Upper lobe of left lung (tissue), 6 donors: ENCODE measurements around the gene SLC25A42. TPM values are rescaled to one million over a fixed set of nuclear protein-coding genes. Genes with fewer than 3 reads are reported as not detected.

ENCODE experiments used
- ATAC-seq, 2 donors: fragments of 200-7000 bp; cut with Tn5 transposase; one replicate each; pipeline ENCODE4 v1.9.1; 2022; ENCODE audit warnings: mild to moderate bottlenecking in 2 of 2, moderate library complexity in 2 of 2; ENCODE audit not compliant: low FRiP score in 2 of 2
- DNase-seq, 2 donors: peaks; one replicate each; pipeline ENCODE4 v3.0.0-alpha.2; 2019 to 2020
- H3K27ac ChIP-seq, 4 donors: fragments of 200-600 bp; sonication (generic); one replicate each; pipeline ENCODE4 v1.5.1; 2016 to 2019
- H3K27me3 ChIP-seq, 4 donors: fragments of 200-600 bp; sonication (generic); one replicate each; pipeline ENCODE4 v1.5.1; 2017 to 2019
- H3K36me3 ChIP-seq, 4 donors: fragments of 200-600 bp; sonication (generic); one replicate each; pipeline ENCODE4 v1.5.1; 2016 to 2019
- H3K4me1 ChIP-seq, 4 donors: fragments of 200-600 bp; sonication (generic); one replicate each; pipeline ENCODE4 v1.5.1; 2018 to 2019
- H3K4me3 ChIP-seq, 4 donors: fragments of 200-600 bp; sonication (generic); one replicate each; pipeline ENCODE4 v1.5.1; 2017 to 2019; ENCODE audit warnings: mild to moderate bottlenecking in 2 of 4, moderate library complexity in 1 of 4
- H3K9me3 ChIP-seq, 4 donors: fragments of 200-600 bp; sonication (generic); one replicate each; pipeline ENCODE4 v1.5.1; 2018 to 2019
- EP300 ChIP-seq, 4 donors: sonication (generic); formaldehyde crosslinking; IDR thresholded peaks; one replicate each; pipeline ENCODE4 v1.5.1; 2017; ENCODE audit warnings: antibody characterized with exemption in 4 of 4, control low read depth in 2 of 4
- POLR2A ChIP-seq, 4 donors: fragments of 450-650 bp; IDR thresholded peaks; one replicate each; pipeline ENCODE4 v1.5.1; 2016 to 2017; ENCODE audit warnings: antibody characterized with exemption in 4 of 4, mild to moderate bottlenecking in 2 of 4
- POLR2AphosphoS5 ChIP-seq, 2 donors: sonication (generic); formaldehyde crosslinking; IDR thresholded peaks; one replicate each; pipeline ENCODE4 v1.5.1; 2017; ENCODE audit warnings: antibody characterized with exemption in 2 of 2
- WGBS, 2 donors: methylation state at CpG; one replicate each; pipeline ENCODE4 v1.1.5; 2017 to 2018; 5-methylcytosine and 5-hydroxymethylcytosine counted together
- total RNA-seq, 6 donors: library from RNA; depleted of rRNA in 4 of 6; stranded (reverse); fragments of >200 nt in 4 of 6; gene quantifications; one replicate each; pipeline versions ENCODE4 v1.1.0 to v1.2.1, GENCODE V29; 2016 to 2021
- TF ChIP-seq, protein P1 (sequence below), 6 experiments: fragments of 450-650 bp in 4 of 6; fragments of 200-600 bp in 2 of 6; sonication (generic) in 2 of 6; IDR thresholded peaks; one replicate each; pipeline ENCODE4 v1.5.1; 2016 to 2019; ENCODE audit warnings: antibody characterized with exemption in 6 of 6
- donor health status: DM: no; HTN: no; CAD: no; lungs with moderate emphysema.
- donor health status: DM: no; HTN: yes; CAD: no; lungs with severe emphysema.

Gene SLC25A42
- total RNA-seq, 6 donors from 2014 or later = 5.6 to 23.0 (median 13.6) TPM

DNA sequence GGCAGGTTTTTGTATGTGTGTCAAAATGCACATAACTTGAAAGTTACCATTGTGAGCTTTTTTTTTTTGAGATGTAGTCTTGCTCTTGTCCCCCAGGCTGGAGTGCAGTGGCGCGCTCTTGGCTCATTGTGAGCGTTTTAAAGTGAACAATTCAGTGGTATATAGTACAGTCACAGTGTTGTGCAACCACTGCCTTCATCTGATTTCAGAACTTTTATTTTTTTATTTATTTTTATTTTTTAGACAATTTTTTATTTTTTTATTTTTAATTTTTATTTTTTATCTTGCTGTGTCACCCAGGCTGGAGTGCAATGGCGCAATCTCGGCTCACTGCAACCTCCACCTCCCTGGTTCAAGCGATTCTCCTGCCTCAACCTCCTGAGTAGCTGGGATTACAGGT lies 15.0 kb downstream of the SLC25A42 start:
- no peak for TF ChIP-seq POLR2A (IDR thresholded peaks at IDR 0.05)
- TF ChIP-seq EP300 (IDR thresholded peaks at IDR 0.05) = no peak
- TF ChIP-seq, protein P1, sequence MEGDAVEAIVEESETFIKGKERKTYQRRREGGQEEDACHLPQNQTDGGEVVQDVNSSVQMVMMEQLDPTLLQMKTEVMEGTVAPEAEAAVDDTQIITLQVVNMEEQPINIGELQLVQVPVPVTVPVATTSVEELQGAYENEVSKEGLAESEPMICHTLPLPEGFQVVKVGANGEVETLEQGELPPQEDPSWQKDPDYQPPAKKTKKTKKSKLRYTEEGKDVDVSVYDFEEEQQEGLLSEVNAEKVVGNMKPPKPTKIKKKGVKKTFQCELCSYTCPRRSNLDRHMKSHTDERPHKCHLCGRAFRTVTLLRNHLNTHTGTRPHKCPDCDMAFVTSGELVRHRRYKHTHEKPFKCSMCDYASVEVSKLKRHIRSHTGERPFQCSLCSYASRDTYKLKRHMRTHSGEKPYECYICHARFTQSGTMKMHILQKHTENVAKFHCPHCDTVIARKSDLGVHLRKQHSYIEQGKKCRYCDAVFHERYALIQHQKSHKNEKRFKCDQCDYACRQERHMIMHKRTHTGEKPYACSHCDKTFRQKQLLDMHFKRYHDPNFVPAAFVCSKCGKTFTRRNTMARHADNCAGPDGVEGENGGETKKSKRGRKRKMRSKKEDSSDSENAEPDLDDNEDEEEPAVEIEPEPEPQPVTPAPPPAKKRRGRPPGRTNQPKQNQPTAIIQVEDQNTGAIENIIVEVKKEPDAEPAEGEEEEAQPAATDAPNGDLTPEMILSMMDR (IDR thresholded peaks at IDR 0.05) = no peak
- TF ChIP-seq POLR2AphosphoS5 (IDR thresholded peaks at IDR 0.05) = no peak

DNA sequence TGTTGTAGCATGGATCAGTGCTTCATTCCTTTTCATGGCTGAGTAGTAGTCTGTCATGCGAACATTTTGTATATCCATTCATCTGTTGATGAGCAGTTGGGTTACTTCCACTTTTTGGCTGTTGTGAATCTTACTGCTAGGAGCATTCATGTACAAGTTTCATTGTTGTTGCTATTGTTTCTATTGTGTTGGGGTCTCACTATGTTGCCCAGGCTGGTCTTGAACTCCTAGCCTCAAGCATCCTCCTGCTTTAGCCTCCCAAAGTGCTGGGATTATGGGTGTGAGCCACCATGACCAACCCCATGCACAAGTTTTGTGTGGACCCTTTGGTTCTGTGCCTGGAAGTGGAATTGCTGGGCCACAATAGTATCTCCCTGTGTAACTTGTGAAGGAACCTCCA lies 15.8 kb downstream of the SLC25A42 start:
- DNase-seq = no peak
- Histone ChIP-seq H3K27ac (no peak overlapping the region), H3K27me3 (no peaks in the 10 kb centered on the region), H3K4me1 (peaks cover 0 to 16% (median 2%) of the 10 kb centered on the region in 4 donors), H3K36me3 (no peaks in the 10 kb centered on the region), H3K4me3 (no peak overlapping the region), H3K9me3 (no peaks in the 10 kb centered on the region)
- no peak for TF ChIP-seq POLR2A (IDR thresholded peaks at IDR 0.05)
- TF ChIP-seq POLR2AphosphoS5 (IDR thresholded peaks at IDR 0.05) = no peak
- TF ChIP-seq EP300 (IDR thresholded peaks at IDR 0.05) = no peak
- TF ChIP-seq, protein P1 (IDR thresholded peaks at IDR 0.05) = no peak
- no peak for ATAC-seq
- 100% methylated on average over 1 of the region's 1 CpG for WGBS, 2 donors

More for the DNA sequence above, 15.0 kb downstream of the SLC25A42 start:
- Histone ChIP-seq H3K9me3 (no peaks in the 10 kb centered on the region), H3K36me3 (no peaks in the 10 kb centered on the region), H3K4me1 (peaks cover 0 to 17% (median 5%) of the 10 kb centered on the region in 4 donors), H3K4me3 (no peak overlapping the region), H3K27ac (no peak overlapping the region), H3K27me3 (no peaks in the 10 kb centered on the region)
- WGBS, 2 donors = 87 to 89% methylated on average over 6 of the region's 6 CpGs
- ATAC-seq (no peak), DNase-seq (no peak)

DNA sequence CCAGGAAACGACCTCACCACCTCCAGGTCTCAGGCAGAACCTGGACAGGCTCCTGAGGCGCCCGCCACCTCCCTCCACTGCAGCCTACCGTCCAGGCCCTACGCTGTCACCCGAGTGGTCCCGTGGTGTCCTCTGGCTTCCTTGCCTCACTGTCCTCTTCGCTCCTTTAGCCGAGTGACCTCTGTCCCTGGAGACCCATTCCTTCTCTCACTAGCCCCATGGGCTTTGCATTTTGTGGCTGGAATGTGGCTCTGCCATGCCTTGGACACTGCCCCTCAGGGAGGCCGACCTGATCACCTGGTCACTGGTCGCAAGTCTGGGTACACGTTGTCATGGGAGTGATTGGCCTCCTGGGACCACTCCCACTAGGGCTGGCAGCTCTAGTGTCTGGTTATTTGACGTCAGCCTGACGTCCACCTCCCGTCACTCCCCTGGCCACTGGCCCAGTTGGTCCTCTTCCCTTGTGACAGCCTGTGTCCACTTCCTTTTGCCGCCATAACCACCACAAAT lies 17.9 kb downstream of the SLC25A42 start:
- DNase-seq (no peak), ATAC-seq (no peak)
- WGBS, 2 donors = 82 to 85% methylated on average over 12 to 16 of the region's 16 CpGs
- Histone ChIP-seq H3K4me1 (peaks cover 0 to 14% (median 2%) of the 10 kb centered on the region in 4 donors), H3K9me3 (no peaks in the 10 kb centered on the region), H3K27ac (no peak overlapping the region), H3K36me3 (no peaks in the 10 kb centered on the region), H3K27me3 (no peaks in the 10 kb centered on the region), H3K4me3 (no peak overlapping the region)
- TF ChIP-seq, protein P1 (IDR thresholded peaks at IDR 0.05) = no peak
- TF ChIP-seq POLR2A (IDR thresholded peaks at IDR 0.05) (no peak), POLR2AphosphoS5 (IDR thresholded peaks at IDR 0.05) (no peak), EP300 (IDR thresholded peaks at IDR 0.05) (no peak)

DNA sequence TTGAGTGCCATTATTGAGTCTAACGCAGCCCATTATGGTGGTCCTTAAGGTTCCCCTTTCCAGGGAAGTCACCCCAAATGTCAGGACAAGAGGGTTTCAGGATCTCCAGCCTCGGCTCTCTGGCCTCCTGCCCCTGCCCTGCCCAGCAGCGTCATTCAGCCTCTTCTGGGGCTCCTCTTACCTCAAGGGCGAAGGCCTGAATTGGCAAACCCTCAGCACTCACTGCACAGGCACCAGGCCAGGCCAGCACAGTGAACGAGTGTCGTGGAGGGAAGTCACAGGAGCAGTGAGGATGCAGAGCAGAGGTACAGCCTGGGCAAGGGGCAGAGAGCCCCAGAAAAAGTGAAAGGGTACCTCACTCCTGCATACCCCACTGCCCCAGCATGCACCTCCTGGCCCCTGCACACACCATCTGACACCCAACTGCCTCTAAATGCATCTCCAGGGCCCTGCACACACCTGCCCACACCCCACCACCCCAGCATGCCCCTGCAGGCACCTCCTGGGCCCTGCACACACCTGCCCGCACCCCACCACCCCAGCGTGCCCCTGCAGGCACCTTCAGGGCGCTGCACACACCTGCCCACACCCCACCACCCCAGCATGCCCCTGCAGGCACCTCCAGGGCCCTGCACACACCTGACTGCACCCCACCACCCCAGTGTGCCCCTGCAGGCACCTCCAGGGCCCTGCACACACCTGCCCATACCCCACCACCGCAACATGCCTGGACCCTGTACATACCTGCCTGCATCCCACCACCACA lies 19.8 kb downstream of the SLC25A42 start:
- DNase-seq (peak in 1 of 2 donors; percentile 84), ATAC-seq (peak; percentile 10 to 63)
- peaks cover 0 to 6% (median 2%) of the 10 kb centered on the region in 4 donors for H3K4me1 ChIP-seq
- no peak for TF ChIP-seq EP300 (IDR thresholded peaks at IDR 0.05)
- no peak for TF ChIP-seq POLR2A (IDR thresholded peaks at IDR 0.05)
- TF ChIP-seq, protein P1 (IDR thresholded peaks at IDR 0.05) = no peak
- TF ChIP-seq POLR2AphosphoS5 (IDR thresholded peaks at IDR 0.05) = no peak
- no peak overlapping the region for H3K27ac ChIP-seq
- H3K4me3 ChIP-seq = no peak overlapping the region
- WGBS, 2 donors = 70 to 96% methylated on average over 4 to 10 of the region's 10 CpGs
- no peaks in the 10 kb centered on the region for H3K9me3 ChIP-seq
- no peaks in the 10 kb centered on the region for H3K36me3 ChIP-seq
- no peaks in the 10 kb centered on the region for H3K27me3 ChIP-seq
